ENCODE measurements around the gene ALDH4A1. TPM values are rescaled to one million over a fixed set of nuclear protein-coding genes. Genes with fewer than 3 reads are reported as not detected.

The ALDH4A1 gene
- total and polyA plus RNA-seq, 9 of the 15 experiments (the other 6 are each of a cell fraction or from before 2014, with no cell fraction given), result 0.27 to 31.4 (median 16.6) TPM

- 0 out of 3 replicates have a peak, but pooled peaks cover 2% of the 10 kb centered on the region for H3K79me2 ChIP-seq (ENCODE audit: control insufficient read depth, insufficient read depth, low read length)
- ChIA-PET POLR2A (interaction anchor here (1.2 to 1.3 kb wide), 2 partner anchors 9 to 222 kb away, joined by 3 to 4 read pairs; no protein-coding TSS in a partner anchor), CTCF (ENCODE audit: low intra/inter-chr PET ratio) (interaction anchor here (1.4 kb wide), 1 partner anchor 16 kb away, joined by 5 read pairs; no protein-coding TSS in a partner anchor)
- in situ Hi-C loops (cut with MboI) (no loop called here), intact Hi-C loops (cut with micrococcal nuclease) (no loop called here)
- H3K27ac ChIP-seq (ENCODE audit: extremely low read depth, low read depth, low read length), result no peak overlapping the region
- H3K4me3 ChIP-seq, result no peak overlapping the region
- H2AFZ ChIP-seq (ENCODE audit: low read depth, low read length), result no peak overlapping the region
- 76% methylated on average over 6 of the region's 6 CpGs for WGBS (ENCODE audit: insufficient coverage, low coverage, missing lambda C conversion rate)
- no peak for DNase-seq (ENCODE audit: extremely low read depth in 1 of 4, low spot score in 3 of 4)
- no TSS peak for BruUV-seq (replicated peaks)
- H3K27me3 ChIP-seq (ENCODE audit: control insufficient read depth in 2 of 2, insufficient read depth in 2 of 2, low read length in 2 of 2), result no peaks in the 10 kb centered on the region
- FAIRE-seq, result no peak
- H3K9me3 ChIP-seq (replicated peaks; ENCODE audit: control insufficient read depth, insufficient read depth, low read depth, low read length), result no peaks in the 10 kb centered on the region
- H3K36me3 ChIP-seq (ENCODE audit: control insufficient read depth, insufficient read depth, low read length), result peaks cover 5% of the 10 kb centered on the region; the same call in 1 of the 3 replicates
- no peak for ATAC-seq
- no peaks in the 10 kb centered on the region for H3K9me1 ChIP-seq (ENCODE audit: control insufficient read depth, insufficient read depth, low read length)
- H3K4me1 ChIP-seq (replicated peaks in 1 of 2; ENCODE audit: control insufficient read depth in 2 of 2, insufficient read depth in 2 of 2, low read length in 2 of 2), result peaks cover 21% of the 10 kb centered on the region in 2 experiments
- H3K4me2 ChIP-seq (ENCODE audit: insufficient read depth, low read length), result no peak overlapping the region
- H3K9ac ChIP-seq (ENCODE audit: insufficient read depth in 1 of 2, low read depth in 2 of 2, low read length in 2 of 2), result 0 out of 4 replicates have a peak overlapping the region, but pooled peaks of 1 of the 2 experiments have one; percentile 21
- H4K20me1 ChIP-seq (replicated peaks; ENCODE audit: control insufficient read depth, insufficient read depth, low read length), result peaks cover 10% of the 10 kb centered on the region
- TF ChIP-seq KDM2B (CRISPR knock-in tag; IDR thresholded peaks at IDR 0.05) (no peak), ZNF354B (CRISPR knock-in tag; IDR thresholded peaks at IDR 0.05) (no peak), NUFIP1 (IDR thresholded peaks at IDR 0.05; ENCODE audit: partially characterized antibody) (no peak), KAT2B (IDR thresholded peaks at IDR 0.05; ENCODE audit: low read depth, low read length) (no peak), ATF2 (CRISPR knock-in tag; IDR thresholded peaks at IDR 0.05) (no peak), POLR2AphosphoS5 (IDR thresholded peaks at IDR 0.05; ENCODE audit: control insufficient read depth, insufficient read depth, low read depth, low read length) (no peak), ZNF780A (CRISPR knock-in tag; IDR thresholded peaks at IDR 0.05) (no peak), BRF1 (IDR thresholded peaks at IDR 0.05; ENCODE audit: borderline replicate concordance, extremely low read depth, insufficient read length) (no peak), TARDBP (IDR thresholded peaks at IDR 0.05) (no peak), RAD21 (CRISPR knock-in tag; conservative IDR thresholded peaks at IDR 0.05 in 1 of 2, IDR thresholded peaks at IDR 0.05 in 1 of 2) (no peak), RHOXF2B (CRISPR knock-in tag; conservative IDR thresholded peaks at IDR 0.05) (no peak), ZFP91 (CRISPR knock-in tag; IDR thresholded peaks at IDR 0.05) (no peak), XRCC5 (IDR thresholded peaks at IDR 0.05; ENCODE audit: low read depth, low read length) (no peak), SMARCB1 (IDR thresholded peaks at IDR 0.05; ENCODE audit: insufficient read length, low read depth) (no peak), EP400 (IDR thresholded peaks at IDR 0.05) (no peak)
- TF ChIP-seq, protein P1, sequence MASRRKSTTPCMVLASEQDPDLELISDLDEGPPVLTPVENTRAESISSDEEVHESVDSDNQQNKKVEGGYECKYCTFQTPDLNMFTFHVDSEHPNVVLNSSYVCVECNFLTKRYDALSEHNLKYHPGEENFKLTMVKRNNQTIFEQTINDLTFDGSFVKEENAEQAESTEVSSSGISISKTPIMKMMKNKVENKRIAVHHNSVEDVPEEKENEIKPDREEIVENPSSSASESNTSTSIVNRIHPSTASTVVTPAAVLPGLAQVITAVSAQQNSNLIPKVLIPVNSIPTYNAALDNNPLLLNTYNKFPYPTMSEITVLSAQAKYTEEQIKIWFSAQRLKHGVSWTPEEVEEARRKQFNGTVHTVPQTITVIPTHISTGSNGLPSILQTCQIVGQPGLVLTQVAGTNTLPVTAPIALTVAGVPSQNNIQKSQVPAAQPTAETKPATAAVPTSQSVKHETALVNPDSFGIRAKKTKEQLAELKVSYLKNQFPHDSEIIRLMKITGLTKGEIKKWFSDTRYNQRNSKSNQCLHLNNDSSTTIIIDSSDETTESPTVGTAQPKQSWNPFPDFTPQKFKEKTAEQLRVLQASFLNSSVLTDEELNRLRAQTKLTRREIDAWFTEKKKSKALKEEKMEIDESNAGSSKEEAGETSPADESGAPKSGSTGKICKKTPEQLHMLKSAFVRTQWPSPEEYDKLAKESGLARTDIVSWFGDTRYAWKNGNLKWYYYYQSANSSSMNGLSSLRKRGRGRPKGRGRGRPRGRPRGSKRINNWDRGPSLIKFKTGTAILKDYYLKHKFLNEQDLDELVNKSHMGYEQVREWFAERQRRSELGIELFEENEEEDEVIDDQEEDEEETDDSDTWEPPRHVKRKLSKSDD (conservative IDR thresholded peaks at IDR 0.05; ENCODE audit: low read length), result no peak
Measured at GRCh38 chr1:18890706-18891425, 11.5 kb downstream of the ALDH4A1 start.
